ENCODE data around the gene TUBA1C.
A peak's percentile ranks its signal among the peaks of the same experiment; 100 is the strongest.
"Not testable (repeated sequence)": the region's sequence is repeated elsewhere in the genome, so short reads cannot be mapped to it uniquely, and the experiment has no call there.

TUBA1C gene

GRCh38 chr12:49310451-49311000 lies 45.6 kb downstream of the TUBA1C start:
- H3K4me3 ChIP-seq (ENCODE audit: insufficient read depth, low read depth, low read length, poor library complexity, severe bottlenecking); H3K9me3 ChIP-seq (ENCODE audit: control insufficient read depth, low read length); H3K27ac ChIP-seq (ENCODE audit: insufficient read depth, low read length, poor library complexity, severe bottlenecking); H3K4me1 ChIP-seq (ENCODE audit: control insufficient read depth, insufficient read depth, low read length, poor library complexity, severe bottlenecking); H3K36me3 ChIP-seq (ENCODE audit: control insufficient read depth, insufficient read depth, low read length); DNase-seq; H3K27me3 ChIP-seq (replicated peaks; ENCODE audit: control insufficient read depth, insufficient read depth, low read length, poor library complexity, severe bottlenecking): not testable (repeated sequence)

- Histone ChIP-seq H3K4me3 (ENCODE audit: insufficient read depth, low read depth, low read length, poor library complexity, severe bottlenecking) (no peak overlapping the region), H3K9me3 (ENCODE audit: control insufficient read depth, low read length) (no peaks in the 10 kb centered on the region), H3K4me1 (ENCODE audit: control insufficient read depth, insufficient read depth, low read length, poor library complexity, severe bottlenecking) (no peaks in the 10 kb centered on the region), H3K36me3 (ENCODE audit: control insufficient read depth, insufficient read depth, low read length) (no peaks in the 10 kb centered on the region), H3K27me3 (replicated peaks; ENCODE audit: control insufficient read depth, insufficient read depth, low read length, poor library complexity, severe bottlenecking) (no peaks in the 10 kb centered on the region), H3K27ac (ENCODE audit: insufficient read depth, low read length, poor library complexity, severe bottlenecking) (no peak overlapping the region)
- no peak for DNase-seq
Measured at GRCh38 chr12:49314811-49315210, 49.9 kb downstream of the TUBA1C start.

GRCh38 chr12:49317118-49317517 lies 52.2 kb downstream of the TUBA1C start:
- H3K36me3 ChIP-seq (ENCODE audit: control insufficient read depth, insufficient read depth, low read length); H3K4me1 ChIP-seq (ENCODE audit: control insufficient read depth, insufficient read depth, low read length, poor library complexity, severe bottlenecking); H3K27me3 ChIP-seq (replicated peaks; ENCODE audit: control insufficient read depth, insufficient read depth, low read length, poor library complexity, severe bottlenecking); H3K4me3 ChIP-seq (ENCODE audit: insufficient read depth, low read depth, low read length, poor library complexity, severe bottlenecking); DNase-seq; H3K9me3 ChIP-seq (ENCODE audit: control insufficient read depth, low read length); H3K27ac ChIP-seq (ENCODE audit: insufficient read depth, low read length, poor library complexity, severe bottlenecking): not testable (repeated sequence)

- not testable (repeated sequence) for H3K9me3 ChIP-seq (ENCODE audit: control insufficient read depth, low read length); H3K4me3 ChIP-seq (ENCODE audit: insufficient read depth, low read depth, low read length, poor library complexity, severe bottlenecking); H3K36me3 ChIP-seq (ENCODE audit: control insufficient read depth, insufficient read depth, low read length); H3K4me1 ChIP-seq (ENCODE audit: control insufficient read depth, insufficient read depth, low read length, poor library complexity, severe bottlenecking); H3K27me3 ChIP-seq (replicated peaks; ENCODE audit: control insufficient read depth, insufficient read depth, low read length, poor library complexity, severe bottlenecking); H3K27ac ChIP-seq (ENCODE audit: insufficient read depth, low read length, poor library complexity, severe bottlenecking); DNase-seq
Measured at GRCh38 chr12:49320411-49321103, 55.7 kb downstream of the TUBA1C start.

GRCh38 chr12:49322367-49322707 lies 57.5 kb downstream of the TUBA1C start:
- DNase-seq, result no peak
- Histone ChIP-seq H3K4me1 (ENCODE audit: control insufficient read depth, insufficient read depth, low read length, poor library complexity, severe bottlenecking) (peaks cover 4% of the 10 kb centered on the region), H3K4me3 (ENCODE audit: insufficient read depth, low read depth, low read length, poor library complexity, severe bottlenecking) (peak overlapping the region; percentile 62), H3K36me3 (ENCODE audit: control insufficient read depth, insufficient read depth, low read length) (no peaks in the 10 kb centered on the region), H3K9me3 (ENCODE audit: control insufficient read depth, low read length) (no peaks in the 10 kb centered on the region), H3K27me3 (replicated peaks; ENCODE audit: control insufficient read depth, insufficient read depth, low read length, poor library complexity, severe bottlenecking) (no peaks in the 10 kb centered on the region), H3K27ac (ENCODE audit: insufficient read depth, low read length, poor library complexity, severe bottlenecking) (peak overlapping the region; percentile 50)

GRCh38 chr12:49322708-49323523 lies 58.0 kb downstream of the TUBA1C start, which contains the start of gene TROAP:
TSS of gene TROAP (plus strand) at chr12:49323255. CDS start at chr12:49323609, 354 bp downstream.
- peak; percentile 90 to 96 (median 95) for DNase-seq
- no peaks in the 10 kb centered on the region for H3K36me3 ChIP-seq (ENCODE audit: control insufficient read depth, insufficient read depth, low read length)
- peak within 1 kb of the TSS; percentile 50 for H3K27ac ChIP-seq (ENCODE audit: insufficient read depth, low read length, poor library complexity, severe bottlenecking)
- H3K4me1 ChIP-seq (ENCODE audit: control insufficient read depth, insufficient read depth, low read length, poor library complexity, severe bottlenecking), result peaks cover 4% of the 10 kb centered on the region
- H3K9me3 ChIP-seq (ENCODE audit: control insufficient read depth, low read length), result no peaks in the 10 kb centered on the region
- peak within 1 kb of the TSS; percentile 62 for H3K4me3 ChIP-seq (ENCODE audit: insufficient read depth, low read depth, low read length, poor library complexity, severe bottlenecking)
- no peaks in the 10 kb centered on the region for H3K27me3 ChIP-seq (replicated peaks; ENCODE audit: control insufficient read depth, insufficient read depth, low read length, poor library complexity, severe bottlenecking)

GRCh38 chr12:49323524-49324097 lies 58.7 kb downstream of the TUBA1C start:
- no peaks in the 10 kb centered on the region for H3K36me3 ChIP-seq (ENCODE audit: control insufficient read depth, insufficient read depth, low read length)
- H3K27ac ChIP-seq (ENCODE audit: insufficient read depth, low read length, poor library complexity, severe bottlenecking), result no peak overlapping the region
- peak overlapping the region; percentile 62 for H3K4me3 ChIP-seq (ENCODE audit: insufficient read depth, low read depth, low read length, poor library complexity, severe bottlenecking)
- peaks cover 4% of the 10 kb centered on the region for H3K4me1 ChIP-seq (ENCODE audit: control insufficient read depth, insufficient read depth, low read length, poor library complexity, severe bottlenecking)
- no peaks in the 10 kb centered on the region for H3K27me3 ChIP-seq (replicated peaks; ENCODE audit: control insufficient read depth, insufficient read depth, low read length, poor library complexity, severe bottlenecking)
- DNase-seq, result no peak
- H3K9me3 ChIP-seq (ENCODE audit: control insufficient read depth, low read length), result no peaks in the 10 kb centered on the region
